Measurements from ENCODE around the gene LCK.

Gene LCK

DNA sequence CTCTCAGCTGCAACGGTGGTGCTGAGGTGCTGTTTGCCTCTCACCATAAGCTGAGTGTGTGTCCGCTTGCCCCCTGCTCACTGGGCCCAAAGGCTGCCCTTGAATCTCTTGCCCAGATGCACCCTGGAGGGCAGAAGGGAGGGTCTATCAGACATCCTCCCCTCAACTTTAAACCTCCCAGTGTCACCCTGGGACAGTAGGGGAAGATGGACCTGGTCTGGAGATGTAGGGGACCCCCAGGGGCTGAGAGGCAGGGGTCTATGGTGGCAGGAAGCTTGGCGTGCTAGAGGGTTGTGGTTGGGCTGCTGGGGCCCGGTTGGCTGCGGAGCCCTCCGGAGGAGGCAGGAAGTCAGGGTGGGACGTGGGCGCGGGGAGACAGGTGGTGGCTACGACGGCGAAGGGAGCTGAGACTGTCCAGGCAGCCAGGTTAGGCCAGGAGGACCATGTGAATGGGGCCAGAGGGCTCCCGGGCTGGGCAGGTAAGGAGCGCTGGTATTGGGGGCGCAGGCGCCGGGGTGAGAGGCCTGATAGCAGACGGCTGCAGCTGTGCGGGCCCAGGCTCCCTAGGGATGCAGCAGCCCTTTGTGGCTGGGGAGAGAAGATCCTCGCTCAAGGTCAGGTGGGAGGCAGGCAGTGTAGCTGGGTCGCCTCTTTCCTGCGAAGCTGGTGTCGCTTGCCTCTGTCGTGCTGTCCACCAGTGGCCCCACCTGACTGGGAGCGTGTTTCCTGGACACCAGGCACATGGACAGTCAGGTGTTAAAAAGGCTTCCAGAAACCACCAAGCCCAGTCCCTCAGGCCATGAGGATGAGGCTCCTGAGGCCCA, at the start of gene LCK:
TSS of gene LCK (plus strand) at position 373 of the 824 bp plus-strand sequence. CDS start 23,065 bp downstream, outside the sequence.
- DNase-seq = peak; percentile 80

DNA sequence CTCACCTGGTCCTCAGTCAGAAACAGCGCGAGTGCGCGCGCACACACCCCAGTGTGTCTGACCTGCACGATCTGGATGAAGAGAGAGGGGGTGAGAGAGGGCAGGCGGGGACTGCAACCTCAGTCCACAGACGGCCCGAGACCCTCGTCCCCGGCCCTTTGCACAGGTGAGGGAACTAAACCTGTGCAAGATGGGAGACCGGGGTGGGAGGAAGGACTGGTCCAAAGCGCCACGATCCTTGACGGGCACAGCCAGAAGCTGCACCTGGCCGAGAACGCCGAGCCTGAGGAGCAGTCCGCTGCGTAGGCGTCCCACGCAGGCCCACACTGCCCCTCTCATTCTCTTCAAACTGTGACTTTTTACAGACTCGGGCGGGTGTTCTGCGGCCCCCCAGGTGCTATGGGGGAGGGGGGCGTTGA, 46.1 kb upstream of the LCK start:
- no peak for DNase-seq

DNA sequence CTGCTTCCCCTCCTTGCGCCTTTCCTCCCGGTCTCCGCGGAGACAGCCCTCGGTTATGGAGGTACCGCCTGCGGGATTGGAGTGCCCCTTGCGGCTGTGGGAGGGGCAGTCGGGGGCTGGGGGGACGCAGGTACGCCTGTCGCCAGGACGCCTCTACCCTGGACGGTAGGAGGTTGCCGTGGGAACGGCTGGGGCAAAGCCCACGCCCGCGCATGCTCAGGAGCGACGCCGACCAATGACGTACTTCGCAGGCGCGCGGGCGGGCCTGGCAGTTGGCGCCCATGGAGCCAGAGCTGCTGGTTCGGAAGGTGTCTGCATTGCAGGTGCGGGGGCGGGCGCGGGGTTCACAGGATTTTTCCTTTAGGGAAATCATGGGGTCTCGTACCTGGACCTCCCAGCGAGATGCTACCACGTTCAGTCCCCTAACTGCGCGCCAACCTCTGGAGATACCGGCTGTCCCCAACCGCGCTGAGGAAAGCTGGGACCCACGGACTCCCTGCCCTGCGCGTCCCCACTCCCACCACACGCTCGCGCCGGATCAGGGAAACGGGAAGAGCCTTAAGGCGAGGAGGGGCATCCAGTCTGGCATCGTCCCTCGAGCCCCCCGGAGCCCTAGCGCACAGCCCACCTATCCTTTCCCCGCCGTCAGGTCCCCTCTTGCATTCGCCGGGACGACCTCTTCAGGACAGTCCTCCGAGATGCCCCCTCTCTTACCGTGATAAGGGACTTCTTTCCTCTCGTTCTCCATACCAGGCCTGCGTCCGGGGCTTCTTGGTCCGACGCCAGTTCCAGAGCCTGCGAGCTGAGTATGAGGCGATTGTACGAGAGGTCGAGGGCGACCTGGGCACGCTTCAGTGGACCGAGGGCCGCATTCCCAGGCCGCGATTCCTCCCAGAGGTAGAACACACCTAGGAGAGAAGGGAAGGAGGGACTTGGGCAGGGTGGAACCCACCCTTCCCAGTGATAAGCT, 45.4 kb upstream of the LCK start, which contains the start of gene IQCC:
TSS of gene IQCC (plus strand) at position 271 of the 970 bp plus-strand sequence. CDS start at position 282, 11 bp downstream.
- peak; percentile 84 for DNase-seq

DNA sequence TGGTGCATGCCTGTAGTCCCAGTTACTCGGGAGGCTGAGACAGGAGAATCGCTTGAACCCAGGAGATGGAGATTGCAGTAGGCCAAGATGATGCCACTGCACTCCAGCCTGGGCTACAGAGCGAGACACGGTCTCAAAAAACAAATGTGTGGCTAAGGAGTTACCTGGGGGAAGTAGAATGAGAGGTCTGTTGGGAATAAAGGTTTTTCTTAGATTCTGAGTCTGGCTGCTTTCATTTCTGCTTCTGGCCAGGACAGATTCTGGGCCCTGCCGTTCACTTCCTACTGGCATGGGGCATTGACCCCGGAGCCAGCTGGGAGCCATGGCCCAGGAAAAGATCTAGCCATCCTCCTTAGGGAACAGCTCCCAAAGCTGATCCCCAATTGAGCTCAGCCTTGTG, 42.6 kb upstream of the LCK start:
- DNase-seq = no peak

DNA sequence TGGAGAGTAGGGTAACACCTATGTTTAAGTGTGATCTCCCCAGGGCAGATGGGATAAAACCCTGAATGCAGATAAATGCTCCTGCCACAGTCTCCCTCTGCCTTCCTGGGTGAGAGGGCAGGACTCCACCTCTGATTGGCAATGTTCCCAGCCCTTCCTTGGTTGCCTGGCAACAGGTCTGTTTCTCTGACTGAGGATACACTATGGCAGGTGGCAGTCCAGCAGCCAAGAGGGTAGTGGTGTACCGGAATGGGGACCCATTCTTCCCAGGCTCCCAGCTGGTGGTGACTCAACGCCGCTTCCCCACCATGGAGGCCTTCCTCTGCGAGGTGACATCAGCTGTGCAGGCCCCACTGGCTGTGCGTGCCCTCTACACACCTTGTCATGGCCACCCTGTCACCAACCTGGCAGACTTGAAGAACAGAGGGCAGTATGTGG, 42.2 kb upstream of the LCK start, which contains the start of gene DCDC2B:
TSS of gene DCDC2B (plus strand) at position 199 of the 438 bp plus-strand sequence. CDS start at position 204, 5 bp downstream.
- no peak for DNase-seq

DNA sequence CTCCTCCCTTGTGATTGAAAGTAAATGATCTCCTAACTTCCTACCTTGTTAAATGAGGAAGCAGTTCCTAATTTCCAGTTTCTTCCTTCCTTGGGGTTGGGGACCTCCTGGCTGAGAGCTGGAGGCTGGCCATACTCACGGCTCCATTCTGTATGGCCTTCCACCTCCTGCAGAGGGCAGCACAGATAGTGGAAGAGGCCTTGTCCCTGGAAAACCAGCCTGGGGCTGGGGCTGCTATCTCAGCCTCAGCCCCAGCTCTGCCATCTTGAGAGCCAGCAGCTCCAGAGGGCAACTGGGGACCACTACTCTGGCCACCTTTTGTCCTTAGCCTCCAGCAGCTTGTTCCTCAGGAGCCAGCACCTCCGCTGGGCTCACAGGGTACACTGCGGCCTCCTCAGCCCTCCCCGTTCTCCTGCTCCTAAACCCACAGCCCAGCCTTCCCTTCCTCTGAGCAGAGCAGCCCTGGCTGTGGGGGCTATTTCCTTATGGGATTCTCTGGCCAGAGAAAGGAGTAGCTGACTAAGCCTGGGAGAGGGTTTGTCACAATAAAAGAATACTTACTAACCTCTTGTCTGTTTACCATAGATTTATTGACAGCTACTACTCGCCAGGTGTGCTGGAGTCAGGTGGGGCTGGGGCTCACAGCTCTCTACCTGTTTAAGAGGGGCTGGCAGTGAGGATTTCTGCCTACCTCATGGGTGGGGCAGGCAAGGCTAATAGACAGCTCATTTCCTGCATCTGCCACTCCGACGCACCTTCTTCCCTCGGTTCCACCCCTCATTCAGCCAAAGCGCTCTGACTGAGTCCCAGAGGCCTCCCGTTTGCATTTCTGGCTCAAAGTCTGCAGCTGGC, 35.2 kb upstream of the LCK start:
- peak; percentile 53 for DNase-seq

DNA sequence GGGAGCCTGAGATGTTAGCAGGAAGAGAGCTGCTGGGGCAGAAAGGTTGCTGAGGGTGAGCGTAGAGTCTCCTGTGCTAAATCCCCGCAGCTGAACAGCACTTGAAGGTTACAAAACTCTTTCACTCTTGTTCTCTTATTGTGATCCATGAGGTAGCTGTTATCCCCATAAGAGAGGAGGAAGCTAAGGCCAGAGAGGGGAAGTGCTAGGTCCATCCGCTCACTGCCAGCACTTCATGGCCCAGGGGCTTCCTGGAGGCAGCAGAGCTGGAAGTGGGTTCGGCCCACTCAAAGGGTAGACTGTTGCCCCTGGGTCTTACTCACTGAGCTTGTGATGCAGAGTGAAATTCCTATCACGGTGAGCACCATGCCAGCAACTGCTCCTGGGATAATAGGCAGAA, 34.5 kb upstream of the LCK start:
- DNase-seq = no peak

DNA sequence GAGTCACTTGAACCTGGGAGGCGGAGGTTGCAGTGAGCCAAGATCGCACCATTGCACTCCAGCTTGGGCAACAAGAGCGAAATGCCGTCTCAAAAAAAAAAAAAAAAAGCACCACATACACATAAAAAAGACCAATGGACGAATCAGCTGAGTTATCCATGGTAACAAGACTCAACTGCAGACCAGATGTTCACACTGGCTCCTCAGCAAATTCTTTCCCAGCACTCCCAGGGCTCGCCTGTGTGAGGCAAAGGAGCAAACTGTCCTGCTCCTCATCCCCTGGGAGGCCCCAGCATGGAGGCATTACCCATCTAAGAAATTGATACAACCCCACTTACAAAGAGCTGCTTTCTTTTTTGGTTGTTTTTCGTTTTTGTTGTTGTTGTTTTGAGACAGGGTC, 32.0 kb upstream of the LCK start:
- no peak for DNase-seq

DNA sequence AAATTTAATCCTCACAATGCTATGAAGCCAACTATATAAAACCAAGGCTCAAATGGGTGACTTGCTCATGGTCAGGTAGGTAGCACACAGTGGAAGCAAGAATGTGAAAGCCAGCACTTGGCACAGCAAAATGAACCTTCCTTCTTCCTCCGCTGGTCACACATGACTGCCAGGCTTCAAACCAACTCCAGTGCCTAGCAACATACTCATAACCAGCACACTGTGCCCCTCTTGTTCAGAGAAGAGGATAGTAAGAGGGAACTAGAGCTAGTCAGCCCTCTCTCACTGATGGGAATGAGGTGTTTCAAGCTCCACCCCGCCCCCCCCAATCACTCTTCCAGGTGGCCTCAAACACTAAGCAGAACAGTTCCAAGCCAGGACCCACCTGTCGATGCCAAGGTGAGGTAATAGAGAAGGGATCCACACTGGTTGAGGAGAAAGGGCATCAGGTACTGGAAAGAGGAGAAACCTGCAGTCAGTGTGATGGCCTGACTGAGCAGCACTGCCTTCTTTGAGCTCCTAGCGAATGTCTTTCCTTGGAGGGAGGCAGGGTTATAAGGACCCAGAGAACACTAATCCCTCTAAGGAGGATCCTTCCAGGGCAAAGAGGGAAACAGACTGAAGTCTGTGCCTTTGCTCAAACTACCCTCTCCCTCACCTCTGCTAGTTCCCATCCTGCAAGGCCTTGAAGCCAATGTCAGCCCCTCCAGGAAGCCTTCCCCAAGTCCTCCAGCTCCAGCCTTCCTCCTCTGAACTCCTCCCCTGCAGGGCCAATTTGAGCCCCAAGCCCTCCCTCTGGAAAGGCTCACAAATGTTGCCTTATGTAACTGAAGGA, 30.1 kb upstream of the LCK start:
- no peak for DNase-seq

DNA sequence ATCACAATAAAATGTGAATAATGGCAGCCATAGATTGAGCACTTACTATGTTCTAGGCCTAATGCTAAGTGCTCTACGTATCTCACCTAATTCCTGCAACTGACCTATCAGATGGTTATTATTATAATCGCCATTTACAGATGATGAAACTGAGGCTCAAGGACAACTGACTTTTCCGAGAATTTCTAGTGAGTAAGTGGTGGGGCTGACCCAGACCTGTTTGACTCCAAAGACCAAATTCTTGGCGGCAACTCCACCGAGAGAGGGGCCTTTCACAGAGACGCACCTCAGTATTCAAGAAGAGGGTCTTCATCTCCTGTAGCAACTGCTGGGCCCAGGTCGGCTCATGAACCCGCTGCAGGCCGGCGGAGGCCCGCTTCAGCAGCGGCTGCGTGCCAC, 29.5 kb upstream of the LCK start:
- no peak for DNase-seq

DNA sequence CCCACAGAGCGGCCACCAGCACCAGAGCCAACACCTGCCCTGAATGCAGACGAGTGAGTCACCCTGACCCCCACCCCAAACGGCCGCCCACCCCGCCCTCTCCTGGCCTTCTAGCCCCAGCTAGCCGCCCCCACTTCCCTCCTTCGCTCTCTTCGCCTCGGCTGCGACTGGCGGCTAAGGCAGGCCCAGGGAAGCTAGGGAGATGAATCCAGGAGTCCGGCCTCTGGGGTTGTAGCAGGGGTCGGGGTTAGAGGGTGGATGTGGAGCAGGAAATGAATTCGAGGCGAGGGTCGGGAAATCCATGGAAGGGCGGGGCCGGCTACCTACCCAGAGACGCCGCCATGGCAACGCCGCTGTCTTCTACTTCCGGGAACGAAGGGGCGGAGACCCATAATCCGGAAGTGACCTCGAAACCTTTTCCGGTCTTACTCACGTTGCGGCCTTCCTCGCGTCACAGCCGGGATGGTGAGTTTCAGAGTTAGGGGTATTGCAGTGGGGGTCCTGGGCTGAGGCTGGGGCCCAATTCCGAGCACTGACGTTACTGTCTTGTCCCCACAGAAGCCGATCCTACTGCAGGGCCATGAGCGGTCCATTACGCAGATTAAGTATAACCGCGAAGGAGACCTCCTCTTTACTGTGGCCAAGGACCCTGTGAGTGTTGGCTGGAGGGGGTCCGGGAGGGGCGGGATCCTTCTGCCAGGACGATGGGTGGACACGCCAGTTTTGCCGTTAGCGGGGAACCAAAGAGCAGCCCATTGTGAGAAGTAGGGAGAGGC, 28.9 kb upstream of the LCK start, which contains the start of the genes EIF3I and TMEM234:
TSS of gene EIF3I (plus strand) at position 428 of the 776 bp plus-strand sequence. CDS start at position 463, 35 bp downstream.
TSS of gene TMEM234 (minus strand) at position 374 of the 776 bp plus-strand sequence. CDS start at position 343, 31 bp downstream.
- DNase-seq = peak; percentile 91

DNA sequence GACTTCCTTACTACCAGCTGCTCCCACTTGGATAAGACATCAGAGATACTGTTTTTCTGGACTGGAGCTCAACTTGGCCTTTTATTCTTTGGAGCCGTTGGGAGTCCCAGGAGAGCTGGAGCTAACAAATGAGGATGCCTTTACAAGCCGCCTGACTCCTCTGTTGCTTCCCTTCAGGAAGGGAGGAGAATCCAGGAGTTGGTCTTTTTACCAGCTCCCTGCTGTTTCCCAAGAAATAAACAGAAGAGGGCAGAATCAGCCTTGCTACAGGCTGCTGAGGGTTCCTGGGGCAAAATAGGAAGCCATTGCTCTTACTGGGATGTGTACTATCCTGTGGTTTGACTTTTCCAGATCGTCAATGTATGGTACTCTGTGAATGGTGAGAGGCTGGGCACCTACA, 27.4 kb upstream of the LCK start:
- DNase-seq = no peak

DNA sequence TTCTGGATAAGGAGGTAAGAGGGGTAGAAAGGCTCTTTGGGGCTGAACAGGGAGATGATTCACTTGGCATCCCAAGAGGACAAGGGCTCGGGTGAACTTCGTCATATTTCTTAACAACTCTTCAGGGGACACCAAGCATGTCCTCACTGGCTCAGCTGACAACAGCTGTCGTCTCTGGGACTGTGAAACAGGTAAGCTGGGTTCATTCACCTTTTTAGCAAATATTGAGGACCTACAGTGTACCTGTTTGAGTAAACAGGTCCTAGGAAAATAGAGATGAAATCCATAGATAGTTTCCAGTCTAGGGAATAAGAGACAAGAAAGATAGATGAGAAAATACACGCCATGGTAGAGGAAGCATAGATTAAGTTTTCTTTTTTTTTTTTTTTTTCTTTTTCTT, 26.8 kb upstream of the LCK start:
- no peak for DNase-seq

DNA sequence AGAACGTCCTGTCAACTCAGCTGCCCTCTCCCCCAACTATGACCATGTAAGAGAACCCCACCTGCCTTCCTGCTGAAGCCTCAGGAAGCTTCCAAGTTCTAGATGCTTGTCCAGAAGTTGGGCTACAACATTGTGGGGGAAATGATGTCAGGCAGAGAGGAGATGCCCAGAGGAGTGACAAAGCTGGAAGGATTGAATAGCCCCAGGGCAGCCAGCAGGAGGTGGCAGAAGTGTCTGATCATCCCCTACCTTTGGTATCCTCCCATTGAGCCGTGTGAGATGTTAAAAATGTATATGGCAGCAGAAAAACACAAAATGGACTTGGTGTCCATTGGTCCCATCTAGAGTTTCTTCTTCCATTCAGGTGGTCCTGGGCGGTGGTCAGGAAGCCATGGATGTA, 22.3 kb upstream of the LCK start:
- no peak for DNase-seq

DNA sequence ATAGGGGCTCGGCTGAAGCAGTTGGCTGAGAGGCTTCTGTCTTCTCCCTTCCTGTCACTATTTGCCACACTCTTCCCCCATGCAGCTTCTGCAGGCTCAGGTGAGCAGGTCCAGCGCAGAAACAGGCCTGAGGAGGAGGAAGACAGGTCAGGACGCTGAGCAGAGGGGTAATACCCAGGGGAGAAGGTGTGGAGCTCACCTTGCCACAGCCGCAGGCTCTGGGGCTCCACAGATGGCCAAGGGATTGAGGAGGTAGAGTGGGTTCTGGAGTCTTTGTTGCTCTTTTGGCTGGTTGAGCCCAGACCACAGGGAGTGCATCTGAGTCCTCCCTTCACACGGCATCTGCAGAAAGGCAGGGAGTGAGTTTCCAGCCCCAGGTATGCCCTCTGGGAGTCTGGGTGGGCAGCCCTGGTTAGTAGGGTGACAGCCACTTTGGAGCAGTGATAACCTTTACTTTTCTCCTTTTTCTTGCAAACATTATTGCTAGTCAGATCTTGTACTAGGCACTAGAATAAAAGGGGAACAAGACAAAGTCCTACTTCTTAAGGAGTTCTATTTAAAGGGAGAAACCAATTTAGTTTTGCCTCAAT, 19.1 kb upstream of the LCK start:
- no peak for DNase-seq

DNA sequence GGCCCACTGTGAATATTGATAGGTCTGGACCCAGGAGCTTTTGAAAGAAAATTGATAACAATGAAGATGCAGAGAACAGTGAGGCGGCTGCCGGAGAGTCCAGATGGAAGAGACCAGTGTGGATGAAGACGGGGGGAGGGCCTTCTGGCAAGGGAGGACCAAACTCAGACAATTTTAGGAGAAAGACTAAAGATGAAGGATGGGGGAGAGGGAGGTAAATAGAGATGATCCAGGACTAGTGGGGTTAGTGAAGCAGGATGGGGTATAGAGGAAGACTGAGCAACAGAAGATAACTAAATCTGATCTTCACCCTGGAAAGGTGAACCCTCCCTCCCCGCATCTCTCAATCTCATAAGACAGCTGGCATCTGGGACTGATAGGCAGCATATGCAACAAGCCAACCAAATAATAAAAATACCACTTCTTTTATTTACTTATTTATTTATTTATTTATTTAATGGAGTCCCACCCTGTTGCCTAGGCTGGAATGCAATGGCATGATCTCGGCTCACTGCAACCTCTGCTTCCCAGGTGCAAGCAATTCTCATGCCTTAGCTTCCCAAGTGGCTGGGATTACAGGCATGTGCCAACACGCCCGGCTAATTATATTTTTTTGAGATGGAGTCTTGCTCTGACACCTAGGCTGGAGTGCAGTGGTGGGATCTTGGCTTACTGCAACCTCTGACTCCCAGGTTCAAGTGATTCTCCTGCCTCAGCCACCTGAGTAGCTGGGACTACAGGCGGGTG, 18.3 kb upstream of the LCK start:
- DNase-seq = no peak

DNA sequence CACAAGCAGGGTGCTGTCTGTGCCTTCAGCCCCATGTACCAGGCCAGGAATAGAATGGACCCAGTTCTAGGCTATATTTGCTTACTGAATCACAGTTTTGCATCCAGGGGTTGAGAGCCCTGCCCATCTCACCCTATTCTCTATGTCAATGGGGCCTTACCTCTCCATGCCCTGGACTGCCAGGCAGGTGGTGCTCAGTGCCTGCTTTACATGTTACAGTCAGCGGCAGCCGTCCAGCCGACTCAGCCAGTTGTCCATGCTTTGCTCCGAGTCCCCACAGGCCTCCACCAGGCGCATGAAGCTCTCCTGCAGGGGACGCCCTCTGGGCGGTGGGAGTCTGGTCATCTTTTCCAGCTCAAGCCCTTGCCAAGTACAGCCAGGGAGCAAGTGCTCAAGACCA, 16.3 kb upstream of the LCK start:
- no peak for DNase-seq

DNA sequence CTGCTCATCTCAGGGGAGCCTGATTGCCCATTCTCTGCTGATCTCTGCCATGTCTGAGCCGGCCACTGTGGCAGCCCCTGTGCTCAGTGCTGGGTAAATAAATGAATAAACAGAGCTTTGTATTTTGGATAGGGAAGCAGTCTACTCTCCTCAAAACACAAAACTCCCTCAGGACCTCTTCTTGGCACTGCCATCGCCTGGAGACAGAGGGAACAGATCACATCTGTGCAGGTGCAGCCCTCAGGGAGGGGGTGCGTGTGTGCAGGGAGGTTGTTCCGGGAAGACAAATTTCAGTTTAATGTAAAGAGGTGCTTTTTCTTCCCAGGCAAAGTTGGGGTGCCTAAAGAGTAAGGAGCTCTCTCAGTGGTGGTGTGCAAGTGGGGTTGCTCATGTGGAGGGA, 11.7 kb upstream of the LCK start:
- no peak for DNase-seq

DNA sequence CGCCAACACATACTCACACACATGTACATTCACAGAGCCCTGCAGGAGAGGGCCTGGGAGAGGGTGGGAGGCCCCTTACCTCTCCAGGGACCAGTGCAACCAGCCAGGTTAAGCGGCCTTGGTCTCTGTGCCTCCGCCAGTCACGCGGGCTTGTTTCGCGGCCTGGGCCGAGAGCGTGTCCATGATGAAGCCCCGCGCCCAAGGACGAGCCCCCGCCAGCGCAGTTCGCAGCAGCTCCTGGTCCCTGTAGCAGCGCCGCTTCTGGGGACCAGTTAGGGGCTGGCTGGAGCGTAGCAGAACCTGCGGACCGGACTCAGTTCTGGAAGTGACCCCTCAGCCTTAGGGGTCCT, 11.3 kb upstream of the LCK start:
- no peak for DNase-seq
